B cell (primary cell): ENCODE measurements around the gene HACD1. TPM values are rescaled to one million over a fixed set of nuclear protein-coding genes. Genes with fewer than 3 reads are reported as not detected.

ENCODE experiments used
- ATAC-seq: fragments of 200-7000 bp; cut with Tn5 transposase; one replicate; pipeline ENCODE4 v1.10.0; 2021; ENCODE audit warnings: low read depth, mild to moderate bottlenecking, moderate number of reproducible peaks, moderate library complexity
- CTCF ChIA-PET: fragments of 350-600 bp; sonication (Branson Sonifier 250); formaldehyde crosslinking; loops from one replicate; lab custom pipeline; 2021; ENCODE audit warnings: antibody characterized with exemption, inconsistent platforms; lab: Charles Lee
- POLR2A ChIA-PET: fragments of 350-600 bp; sonication (Branson Sonifier 250); formaldehyde crosslinking; loops from one replicate; lab custom pipeline; 2021; ENCODE audit warnings: antibody characterized with exemption; lab: Charles Lee
- DNase-seq: peaks from one replicate; pipeline ENCODE4 v3.0.0; 2013
- H2AFZ ChIP-seq: 2 replicates; pipeline ENCODE4 v1.6.1; 2012; ENCODE audit warnings: mild to moderate bottlenecking, low read depth, low read length; ENCODE audit not compliant: insufficient read depth, poor library complexity, severe bottlenecking
- H3K27ac ChIP-seq, 2 donors: 1 replicate in 1 of 2; 2 replicates in 1 of 2; pipeline ENCODE4 v1.5.1; 2012 to 2013; ENCODE audit warnings: low read length in 2 of 2, mild to moderate bottlenecking in 2 of 2, moderate library complexity in 1 of 2
- H3K27me3 ChIP-seq, 4 experiments: fragments of 200-600 bp in 1 of 4; sonication (generic) in 1 of 4; replicated peaks in 1 of 4; 1 replicate in 2 of 4; 2 replicates in 2 of 4; pipeline versions ENCODE4 v1.6.1 to v1.7.0; 2013 to 2016; ENCODE audit warnings: low read length in 3 of 4, mild to moderate bottlenecking in 2 of 4, mixed read lengths in 1 of 4, moderate library complexity in 1 of 4; ENCODE audit not compliant: insufficient read depth in 4 of 4, control insufficient read depth in 3 of 4; ENCODE audit errors: control extremely low read depth in 1 of 4
- H3K36me3 ChIP-seq, 2 experiments: replicated peaks in 1 of 2; 1 replicate in 1 of 2; 2 replicates in 1 of 2; pipeline versions ENCODE4 v1.6.1 to v1.7.1; 2013; ENCODE audit warnings: low read length in 1 of 2; ENCODE audit not compliant: insufficient read depth in 2 of 2, control insufficient read depth in 1 of 2; ENCODE audit errors: control extremely low read depth in 1 of 2, extremely low read depth in 1 of 2
- H3K4me1 ChIP-seq, 2 donors: fragments of 200-600 bp in 1 of 2; sonication (generic) in 1 of 2; 1 replicate in 1 of 2; 2 replicates in 1 of 2; pipeline versions ENCODE4 v1.5.1 to v1.6.1; 2013 to 2017; ENCODE audit warnings: low read length in 2 of 2; ENCODE audit not compliant: control insufficient read depth in 2 of 2, insufficient read depth in 2 of 2
- H3K4me2 ChIP-seq: replicated peaks from 2 replicates; pipeline ENCODE3; 2012; ENCODE audit warnings: mild to moderate bottlenecking, low read depth, low read length; ENCODE audit not compliant: poor library complexity, severe bottlenecking
- H3K4me3 ChIP-seq, 5 experiments: fragments of 200-600 bp in 1 of 5; sonication (generic) in 1 of 5; 1 replicate in 3 of 5; 2 replicates in 2 of 5; pipeline versions ENCODE4 v1.5.1 to v1.7.0; 2011 to 2016; ENCODE audit warnings: low read length in 4 of 5, mild to moderate bottlenecking in 4 of 5, low read depth in 2 of 5, control low read depth in 1 of 5, moderate library complexity in 1 of 5; ENCODE audit not compliant: insufficient read depth in 1 of 5; ENCODE audit errors: control extremely low read depth in 1 of 5, extremely low read depth in 1 of 5
- H3K79me2 ChIP-seq: fragments of 200-600 bp; sonication (generic); one replicate; pipeline ENCODE4 v1.6.0; 2016; ENCODE audit warnings: low read length; ENCODE audit not compliant: control insufficient read depth, insufficient read depth
- H3K9ac ChIP-seq: fragments of 200-600 bp; sonication (generic); 2 replicates; pipeline ENCODE4 v1.6.1; 2017; ENCODE audit warnings: mild to moderate bottlenecking, low read length, moderate library complexity
- H3K9me3 ChIP-seq, 3 donors: one replicate each; pipeline versions ENCODE4 v1.6.1 to v1.7.1; 2013; ENCODE audit warnings: low read length in 2 of 3; ENCODE audit not compliant: control insufficient read depth in 2 of 3, insufficient read depth in 1 of 3; ENCODE audit errors: control extremely low read depth in 1 of 3
- H4K20me1 ChIP-seq: 2 replicates; pipeline ENCODE4 v1.6.0; 2012; ENCODE audit warnings: mild to moderate bottlenecking, low read length; ENCODE audit not compliant: insufficient read depth, control insufficient read depth, poor library complexity, severe bottlenecking
- H3K27ac Mint-ChIP-seq: one replicate; pipeline ENCODE4 v1.8.0; 2021; ENCODE audit warnings: mixed read lengths
- H3K27me3 Mint-ChIP-seq: one replicate; pipeline ENCODE4 v1.8.0; 2021; ENCODE audit warnings: mixed read lengths
- H3K4me1 Mint-ChIP-seq: one replicate; pipeline ENCODE4 v1.8.0; 2021; ENCODE audit warnings: mixed read lengths
- H3K4me3 Mint-ChIP-seq: one replicate; pipeline ENCODE4 v1.8.0; 2021; ENCODE audit warnings: mixed read lengths
- H3K9me3 Mint-ChIP-seq: one replicate; pipeline ENCODE4 v1.8.0; 2022; ENCODE audit warnings: mixed read lengths; ENCODE audit not compliant: insufficient read depth
- CTCF ChIP-seq: fragments of 200-600 bp; IDR thresholded peaks from one replicate; pipeline ENCODE4 v1.8.0; 2022; ENCODE audit warnings: antibody characterized with exemption, mild to moderate bottlenecking
- EZH2 ChIP-seq: IDR thresholded peaks from 2 replicates; pipeline ENCODE4 v1.6.1; 2012; ENCODE audit warnings: borderline replicate concordance, low read depth, mild to moderate bottlenecking, moderate library complexity, low read length; ENCODE audit not compliant: insufficient read depth, poor library complexity, severe bottlenecking
- WGBS: methylation state at CpG from one replicate; pipeline ENCODE4 v1.1.5; 2013; ENCODE audit warnings: missing lambda C conversion rate; ENCODE audit not compliant: insufficient coverage; 5-methylcytosine and 5-hydroxymethylcytosine counted together
- intact Hi-C: fragments of 100-400 bp; cut with micrococcal nuclease; formaldehyde crosslinking; loops from one replicate; pipeline ENCODE4 v1.10.0; 2022
- polyA plus RNA-seq: library from polyadenylated mRNA; depleted of rRNA; stranded (reverse); fragments of >200 nt; gene quantifications from 2 replicates; pipeline ENCODE4 v1.2.3, GENCODE V29; 2012
- total RNA-seq, 2 donors: library from RNA; stranded (reverse); fragments of 120-200 nt in 1 of 2; gene quantifications; 1 replicate in 1 of 2; 2 replicates in 1 of 2; pipeline versions ENCODE4 v1.2.3 to v1.2.4, GENCODE V29; 2013 to 2022

The HACD1 gene
- total and polyA plus RNA-seq, 2 donors (not counting 1 experiment from before 2014, with no cell fraction given): 1.6 TPM; not detected in 1

GRCh38 chr10:17649836-17650235 is 32.7 kb upstream of the HACD1 start:
- H3K4me1 ChIP-seq: peaks cover 20 to 31% of the 10 kb centered on the region in 2 donors
- Mint-ChIP-seq H3K27me3 (no peaks in the 10 kb centered on the region), H3K27ac (no peak overlapping the region), H3K9me3 (peaks cover 3% of the 10 kb centered on the region), H3K4me3 (no peak overlapping the region), H3K4me1 (peaks cover 60% of the 10 kb centered on the region)
- ATAC-seq (no peak), DNase-seq (no peak)
- H3K79me2 ChIP-seq: peaks cover 92% of the 10 kb centered on the region
- H2AFZ ChIP-seq: no peak overlapping the region
- H3K4me2 ChIP-seq: no peak overlapping the region
- no peak for TF ChIP-seq EZH2
- no peak for TF ChIP-seq CTCF
- no peaks in the 10 kb centered on the region for H3K36me3 ChIP-seq
- intact Hi-C loops: loop anchor here (2.0 kb wide), 1 partner anchor 49 kb away; no protein-coding TSS in a partner anchor
- no peak overlapping the region for H3K4me3 ChIP-seq
- ChIA-PET CTCF (no interaction called here), POLR2A (no interaction called here)
- peaks cover 0 to 6% (median 3%) of the 10 kb centered on the region in 3 donors for H3K9me3 ChIP-seq
- WGBS: no CpG with 5 or more reads among the region's 2 CpGs
- H3K27me3 ChIP-seq: no peaks in the 10 kb centered on the region
- H3K27ac ChIP-seq: no peak overlapping the region
- H3K9ac ChIP-seq: no peak overlapping the region
- H4K20me1 ChIP-seq: peaks cover 18% of the 10 kb centered on the region

DNA sequence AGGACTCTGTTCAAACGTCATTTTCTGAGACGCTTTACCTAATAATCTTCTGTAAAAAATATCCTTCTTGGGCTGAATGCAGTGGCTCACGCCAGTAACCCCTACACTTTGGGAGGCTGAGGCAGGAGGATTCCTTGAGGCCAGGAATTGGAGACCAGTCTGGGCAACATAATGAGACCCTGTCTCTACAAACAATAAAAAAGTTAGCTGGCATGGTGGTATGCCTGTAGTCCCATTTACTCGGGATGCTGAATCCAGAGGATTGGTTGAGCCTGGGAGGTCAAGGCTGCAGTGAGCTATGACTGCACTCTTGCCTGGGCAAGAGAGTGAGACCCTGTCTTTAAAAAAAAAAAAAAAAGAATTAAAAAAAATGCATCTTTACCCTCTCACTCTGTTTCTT is 31.9 kb upstream of the HACD1 start:
- no peaks in the 10 kb centered on the region for H3K36me3 ChIP-seq
- intact Hi-C loops: loop anchor here (2.0 kb wide), 1 partner anchor 50 kb away; no protein-coding TSS in a partner anchor
- ChIA-PET POLR2A (no interaction called here), CTCF (interaction anchor here (0.7 to 1.3 kb wide), 2 partner anchors 9 to 832 kb away, joined by 3 read pairs; partner anchors contain the start of gene RSU1)
- Mint-ChIP-seq H3K9me3 (peaks cover 3% of the 10 kb centered on the region), H3K4me1 (peaks cover 61% of the 10 kb centered on the region), H3K27me3 (no peaks in the 10 kb centered on the region), H3K4me3 (peak overlapping the region; percentile 56), H3K27ac (no peak overlapping the region)
- WGBS: 100% methylated on average over 1 of the region's 4 CpGs
- no peak overlapping the region for H3K9ac ChIP-seq
- peaks cover 100% of the 10 kb centered on the region for H3K79me2 ChIP-seq
- DNase-seq (no peak), ATAC-seq (no peak)
- H3K27ac ChIP-seq: no peak overlapping the region
- H4K20me1 ChIP-seq: peaks cover 18% of the 10 kb centered on the region
- peaks cover 0 to 6% (median 3%) of the 10 kb centered on the region in 3 donors for H3K9me3 ChIP-seq
- H3K4me1 ChIP-seq: peaks cover 26 to 34% of the 10 kb centered on the region in 2 donors
- TF ChIP-seq EZH2 (no peak), CTCF (no peak)
- no peak overlapping the region for H3K4me2 ChIP-seq
- H3K27me3 ChIP-seq: no peaks in the 10 kb centered on the region
- no peak overlapping the region for H2AFZ ChIP-seq
- H3K4me3 ChIP-seq: no peak overlapping the region
